ENCODE results near the gene KLHL26.
"Not testable (repeated sequence)": the region's sequence is repeated elsewhere in the genome, so short reads cannot be mapped to it uniquely, and the experiment has no call there.

The KLHL26 gene

GRCh38 chr19:18595475-18595874 lies 41.4 kb upstream of the KLHL26 start:
- Histone ChIP-seq H3K27me3 (peaks cover 22 to 65% (median 42%) of the 10 kb centered on the region in 11 experiments; a peak in 21 of 22 replicates), H3K4me2 (peak overlapping the region in 10 of 11 experiments; percentile 88 to 100 (median 94); a peak in 17 of 22 replicates), H3K9me3 (replicated peaks in 1 of 11) (no peaks in the 10 kb centered on the region)

GRCh38 chr19:18596752-18597157 lies 40.1 kb upstream of the KLHL26 start:
- H3K9ac ChIP-seq = peak overlapping the region in 1 of 11 experiments; percentile 41; a peak in 1 of 22 replicates
- peaks cover 34 to 77% (median 55%) of the 10 kb centered on the region in 11 experiments for H3K27me3 ChIP-seq
- H3K36me3 ChIP-seq = peaks cover 0 to 6% (median 5%) of the 10 kb centered on the region in 11 experiments; a peak in 11 of 22 replicates
- peaks cover 26 to 63% (median 55%) of the 10 kb centered on the region in 10 experiments for H3K4me1 ChIP-seq
- H4K20me1 ChIP-seq = peaks cover 6 to 51% (median 17%) of the 10 kb centered on the region in 11 experiments; a peak in 15 of 22 replicates
- TF ChIP-seq Cebpa-rat (IDR thresholded peaks at IDR 0.05) = no peak
- no peak overlapping the region for H3K27ac ChIP-seq
- H3K4me3 ChIP-seq = no peak overlapping the region; a peak in 3 of 20 replicates
- no peaks in the 10 kb centered on the region for H3K9me3 ChIP-seq (replicated peaks in 1 of 11)
- peak overlapping the region; percentile 29 to 86 (median 62); a peak in 20 of 22 replicates for H3K4me2 ChIP-seq

More at GRCh38 chr19:18595475-18595874, 41.4 kb upstream of the KLHL26 start:
- Histone ChIP-seq H3K36me3 (peaks cover 7 to 19% (median 16%) of the 10 kb centered on the region in 11 experiments; a peak in 17 of 22 replicates), H3K4me3 (no peak overlapping the region; a peak in 1 of 20 replicates), H4K20me1 (peaks cover 7 to 57% (median 17%) of the 10 kb centered on the region in 11 experiments; a peak in 15 of 22 replicates), H3K4me1 (peaks cover 31 to 76% (median 66%) of the 10 kb centered on the region in 10 experiments), H3K27ac (no peak overlapping the region), H3K9ac (0 out of 22 replicates have a peak overlapping the region, but pooled peaks of 1 of the 11 experiments have one; percentile 7)
- no peak for TF ChIP-seq Cebpa-rat (IDR thresholded peaks at IDR 0.05)

DNA sequence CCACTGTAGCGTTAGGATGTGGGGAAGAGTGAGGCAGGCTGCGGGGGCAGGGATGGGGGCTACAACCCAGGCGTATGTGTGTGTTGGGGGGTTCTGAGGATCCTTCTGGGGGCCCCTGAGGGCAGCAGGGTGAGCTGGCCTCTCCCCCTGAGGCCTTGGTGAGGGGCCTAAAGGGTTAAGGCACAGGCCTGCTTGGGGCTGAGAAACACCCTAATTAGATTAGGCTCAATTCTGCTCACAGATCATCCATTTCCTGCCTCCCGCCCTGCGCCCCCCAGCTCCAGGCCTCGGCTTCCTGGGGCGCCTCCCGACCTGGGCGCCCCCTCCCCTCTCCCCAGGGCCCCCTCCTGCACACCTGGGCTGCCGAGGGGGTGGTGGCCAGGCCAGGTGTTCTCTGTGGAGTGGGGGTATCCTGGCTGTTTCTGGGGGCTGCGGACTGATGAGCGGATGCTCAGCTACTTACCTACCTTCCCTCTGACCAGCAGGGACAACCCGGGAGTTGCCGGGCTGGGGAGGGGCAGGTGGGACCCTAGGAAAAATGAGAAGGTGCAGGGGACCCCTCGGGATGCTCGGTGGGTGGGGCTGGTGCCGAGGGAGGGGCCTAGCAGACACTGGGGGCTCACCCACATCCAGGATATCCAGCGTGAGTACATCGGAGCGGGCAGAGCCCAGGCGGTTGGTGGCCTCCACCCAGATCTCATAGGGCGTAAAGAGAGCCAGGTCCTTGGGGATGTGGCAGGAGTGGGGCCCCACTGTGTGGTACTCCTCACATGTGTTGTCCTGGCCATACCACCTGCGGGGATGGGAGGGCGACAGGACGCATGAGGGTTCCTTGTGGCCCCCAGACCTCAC lies 38.8 kb upstream of the KLHL26 start:
- Histone ChIP-seq H3K4me3 (no peak overlapping the region), H3K27ac (no peak overlapping the region), H4K20me1 (peaks cover 6 to 58% (median 23%) of the 10 kb centered on the region in 11 experiments; a peak in 14 of 22 replicates), H3K9me3 (replicated peaks in 1 of 11) (no peaks in the 10 kb centered on the region), H3K27me3 (peaks cover 47 to 90% (median 68%) of the 10 kb centered on the region in 11 experiments), H3K9ac (peak overlapping the region in 2 of 11 experiments; percentile 37 to 48; a peak in 3 of 22 replicates), H3K4me2 (peak overlapping the region in 10 of 11 experiments; percentile 24 to 79 (median 48); a peak in 19 of 22 replicates), H3K36me3 (no peaks in the 10 kb centered on the region), H3K4me1 (peaks cover 26 to 51% (median 46%) of the 10 kb centered on the region in 10 experiments)
- TF ChIP-seq Cebpa-rat (IDR thresholded peaks at IDR 0.05) = no peak

GRCh38 chr19:18599485-18599884 lies 37.3 kb upstream of the KLHL26 start:
- H4K20me1 ChIP-seq = peaks cover 0 to 63% (median 24%) of the 10 kb centered on the region in 11 experiments; a peak in 18 of 22 replicates

GRCh38 chr19:18600692-18601397 lies 36.0 kb upstream of the KLHL26 start:
- not testable (repeated sequence) for H3K9me3 ChIP-seq (replicated peaks in 1 of 11); H3K4me2 ChIP-seq; H3K36me3 ChIP-seq; H3K27ac ChIP-seq; H3K9ac ChIP-seq; H3K4me3 ChIP-seq
- H3K27me3 ChIP-seq = peaks cover 65 to 99% (median 85%) of the 10 kb centered on the region in 11 experiments
- peaks cover 0 to 63% (median 31%) of the 10 kb centered on the region in 11 experiments; a peak in 18 of 22 replicates for H4K20me1 ChIP-seq
- H3K4me1 ChIP-seq = peaks cover 10 to 31% (median 25%) of the 10 kb centered on the region in 10 experiments

More at GRCh38 chr19:18599485-18599884, 37.3 kb upstream of the KLHL26 start:
- H3K9ac ChIP-seq = no peak overlapping the region
- H3K9me3 ChIP-seq (replicated peaks in 1 of 11) = no peaks in the 10 kb centered on the region
- H3K27me3 ChIP-seq = peaks cover 62 to 99% (median 82%) of the 10 kb centered on the region in 11 experiments
- no peak overlapping the region for H3K27ac ChIP-seq
- H3K4me1 ChIP-seq = peaks cover 21 to 38% (median 32%) of the 10 kb centered on the region in 10 experiments
- no peak overlapping the region for H3K4me3 ChIP-seq
- TF ChIP-seq Cebpa-rat (IDR thresholded peaks at IDR 0.05) = no peak
- H3K4me2 ChIP-seq = no peak overlapping the region
- H3K36me3 ChIP-seq = no peaks in the 10 kb centered on the region

- H3K27ac ChIP-seq = no peak overlapping the region
- H3K9ac ChIP-seq = no peak overlapping the region
- no peak overlapping the region for H3K4me3 ChIP-seq
- no peaks in the 10 kb centered on the region for H3K9me3 ChIP-seq (replicated peaks in 1 of 11)
- H4K20me1 ChIP-seq = peaks cover 0 to 65% (median 34%) of the 10 kb centered on the region in 11 experiments; a peak in 18 of 22 replicates
- H3K4me2 ChIP-seq = no peak overlapping the region; a peak in 1 of 22 replicates
- no peaks in the 10 kb centered on the region for H3K36me3 ChIP-seq
- peaks cover 72 to 99% (median 86%) of the 10 kb centered on the region in 11 experiments for H3K27me3 ChIP-seq
- no peak for TF ChIP-seq Cebpa-rat (IDR thresholded peaks at IDR 0.05)
- H3K4me1 ChIP-seq = peaks cover 13 to 29% (median 24%) of the 10 kb centered on the region in 10 experiments
These were observed 35.0 kb upstream of the KLHL26 start for GRCh38 chr19:18601875-18602274.

GRCh38 chr19:18603255-18603957 lies 33.4 kb upstream of the KLHL26 start:
- Histone ChIP-seq H3K4me1 (peaks cover 7 to 23% (median 18%) of the 10 kb centered on the region in 10 experiments; a peak in 18 of 20 replicates), H4K20me1 (peaks cover 0 to 71% (median 46%) of the 10 kb centered on the region in 11 experiments; a peak in 18 of 22 replicates), H3K27me3 (peaks cover 84 to 100% (median 97%) of the 10 kb centered on the region in 11 experiments), H3K4me2 (no peak overlapping the region), H3K36me3 (no peaks in the 10 kb centered on the region), H3K9ac (no peak overlapping the region), H3K9me3 (replicated peaks in 1 of 11) (no peaks in the 10 kb centered on the region), H3K27ac (no peak overlapping the region), H3K4me3 (no peak overlapping the region)
- no peak for TF ChIP-seq Cebpa-rat (IDR thresholded peaks at IDR 0.05)
